ENCODE measurements around the gene C7.

GRCh38 chr5:40991168-40991980 is 82.1 kb downstream of the C7 start:
- TF ChIP-seq POLR2A (IDR thresholded peaks at IDR 0.05) (no peak), CTCF (IDR thresholded peaks at IDR 0.05) (no peak)
